GM15510 (cell line): ENCODE data around the gene MACROD2.

Experiments
- POLR2A ChIP-seq: IDR thresholded peaks from 3 replicates; pipeline ENCODE4 v1.6.1; 2011; ENCODE audit warnings: borderline replicate concordance; ENCODE audit not compliant: insufficient read length; ENCODE audit errors: extremely low read depth

Gene MACROD2

GRCh38 chr20:14691994-14692393 is 696.7 kb downstream of the MACROD2 start:
- no peak for TF ChIP-seq POLR2A

- no peak for TF ChIP-seq POLR2A
These were observed 701.2 kb downstream of the MACROD2 start for GRCh38 chr20:14696478-14696877.

DNA sequence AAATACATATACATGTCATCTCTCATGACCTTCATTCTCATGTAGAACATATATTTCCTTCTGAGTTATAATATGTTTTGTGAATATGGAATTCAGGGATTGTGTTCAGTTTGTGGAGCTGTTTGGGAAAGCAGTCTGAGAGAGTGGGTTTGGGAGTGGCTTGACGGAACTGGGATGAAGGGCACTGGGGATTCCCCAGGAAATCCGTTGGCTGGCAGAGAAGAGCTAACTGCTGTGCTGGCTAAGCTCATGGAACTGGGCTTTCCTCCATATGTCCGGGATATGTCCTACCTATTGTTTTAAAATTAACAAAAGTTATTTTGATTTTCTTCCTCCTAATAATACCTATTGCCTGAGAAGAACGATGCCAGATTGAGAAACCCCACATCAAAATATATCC is 701.6 kb downstream of the MACROD2 start:
- TF ChIP-seq POLR2A = no peak

DNA sequence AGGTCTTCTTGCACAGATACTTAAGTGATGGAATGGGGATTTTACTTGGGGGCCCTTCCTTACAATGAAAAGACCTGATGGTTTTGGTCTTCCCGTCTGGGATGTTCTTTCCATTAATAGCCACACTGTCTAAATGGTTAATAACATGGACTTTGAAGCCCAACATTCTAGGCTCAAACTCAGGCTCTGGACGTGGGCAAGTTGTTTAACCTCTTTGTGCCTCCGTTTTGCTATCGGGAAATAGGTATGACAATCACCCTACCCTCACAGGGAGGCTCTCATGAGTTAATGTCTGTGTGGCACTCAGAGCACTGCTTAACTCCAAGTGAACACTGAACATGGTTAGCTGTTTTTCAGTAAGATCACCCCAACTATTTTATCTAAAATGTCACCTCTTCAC is 702.8 kb downstream of the MACROD2 start:
- no peak for TF ChIP-seq POLR2A

GRCh38 chr20:14698605-14699373 is 703.5 kb downstream of the MACROD2 start:
- TF ChIP-seq POLR2A = no peak

DNA sequence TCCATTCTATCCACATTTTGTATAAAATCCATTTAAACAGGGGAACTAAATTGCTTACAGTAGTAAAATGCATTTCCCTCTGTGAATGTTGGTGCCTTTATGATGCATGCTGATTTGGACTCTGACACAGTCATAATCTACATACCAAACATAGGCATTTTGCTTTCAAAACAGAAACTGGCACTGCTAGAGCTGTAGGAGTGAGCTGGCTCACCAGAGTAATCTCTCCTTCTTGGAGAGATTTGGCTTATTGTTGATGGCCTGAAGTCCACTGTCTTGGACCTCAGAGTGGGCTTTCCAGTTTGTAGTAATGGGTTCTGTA is 705.3 kb downstream of the MACROD2 start:
- no peak for TF ChIP-seq POLR2A

DNA sequence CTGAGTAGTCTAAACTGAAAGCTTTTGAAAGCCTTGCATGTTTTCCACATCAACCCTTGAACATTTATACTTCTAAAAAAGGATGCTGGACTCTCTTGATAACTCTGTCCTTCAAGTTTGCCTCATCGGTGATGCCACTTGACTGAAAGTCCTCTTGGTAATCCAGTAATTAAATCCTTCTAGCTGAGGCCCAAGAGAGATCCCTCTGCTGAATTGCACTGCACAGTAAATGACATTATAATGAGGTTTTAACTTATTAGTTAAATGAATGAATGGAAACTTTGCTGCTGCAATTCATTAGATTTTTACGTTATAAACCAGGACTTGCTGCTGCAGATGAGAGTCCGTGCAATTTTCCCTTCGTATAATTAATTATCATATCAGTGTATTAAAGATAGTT is 706.0 kb downstream of the MACROD2 start:
- TF ChIP-seq POLR2A = no peak

- TF ChIP-seq POLR2A = no peak
These were observed 711.2 kb downstream of the MACROD2 start for GRCh38 chr20:14706555-14706954.

- TF ChIP-seq POLR2A = no peak
These were observed 711.8 kb downstream of the MACROD2 start for GRCh38 chr20:14707026-14707680.

GRCh38 chr20:14707865-14708596 is 712.7 kb downstream of the MACROD2 start:
- TF ChIP-seq POLR2A = no peak

- no peak for TF ChIP-seq POLR2A
These were observed 714.1 kb downstream of the MACROD2 start for GRCh38 chr20:14709439-14709838.

- no peak for TF ChIP-seq POLR2A
These were observed 715.6 kb downstream of the MACROD2 start for GRCh38 chr20:14710951-14711350.

GRCh38 chr20:14711652-14712051 is 716.3 kb downstream of the MACROD2 start:
- no peak for TF ChIP-seq POLR2A

- no peak for TF ChIP-seq POLR2A
These were observed 717.0 kb downstream of the MACROD2 start for GRCh38 chr20:14712302-14712739.

DNA sequence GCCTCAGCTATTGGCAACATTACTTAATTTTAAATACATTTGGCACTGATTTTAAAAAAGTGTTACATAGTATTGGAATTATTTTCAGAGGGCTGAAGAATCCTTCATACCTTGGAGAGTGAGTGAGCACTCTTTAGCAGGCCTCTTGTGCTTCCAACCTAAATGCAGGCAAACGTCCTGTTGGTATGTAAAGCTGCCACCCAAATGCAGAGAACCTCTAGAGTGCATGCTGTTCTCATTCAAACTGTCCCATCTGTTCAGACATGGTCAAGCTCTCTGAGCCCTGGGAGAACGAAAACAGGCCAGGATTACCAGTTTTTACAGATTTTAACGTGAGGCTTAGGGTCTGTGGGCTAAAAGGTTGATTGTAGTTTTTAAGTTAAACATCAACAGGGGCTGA is 720.1 kb downstream of the MACROD2 start:
- no peak for TF ChIP-seq POLR2A
